Cardiac fibroblast (primary cell): ENCODE measurements around the gene FAM222B.

ENCODE experiments used
- DNase-seq, 2 donors: peaks; one replicate each; pipeline versions ENCODE4 v3.0.0 to v3.0.0-alpha.2; 2010; ENCODE audit warnings: low read depth in 2 of 2
- H3K4me3 ChIP-seq, 2 donors: replicated peaks in 1 of 2; 1 replicate in 1 of 2; 2 replicates in 1 of 2; pipeline ENCODE4 v1.5.1; 2011; ENCODE audit warnings: low read depth in 2 of 2, low read length in 2 of 2, mild to moderate bottlenecking in 2 of 2, moderate library complexity in 1 of 2
- TF ChIP-seq, protein P1 (sequence below): IDR thresholded peaks from one replicate; pipeline ENCODE4 v1.5.1; 2011; ENCODE audit warnings: low read depth, mild to moderate bottlenecking, low read length, inconsistent platforms

Gene FAM222B

DNA sequence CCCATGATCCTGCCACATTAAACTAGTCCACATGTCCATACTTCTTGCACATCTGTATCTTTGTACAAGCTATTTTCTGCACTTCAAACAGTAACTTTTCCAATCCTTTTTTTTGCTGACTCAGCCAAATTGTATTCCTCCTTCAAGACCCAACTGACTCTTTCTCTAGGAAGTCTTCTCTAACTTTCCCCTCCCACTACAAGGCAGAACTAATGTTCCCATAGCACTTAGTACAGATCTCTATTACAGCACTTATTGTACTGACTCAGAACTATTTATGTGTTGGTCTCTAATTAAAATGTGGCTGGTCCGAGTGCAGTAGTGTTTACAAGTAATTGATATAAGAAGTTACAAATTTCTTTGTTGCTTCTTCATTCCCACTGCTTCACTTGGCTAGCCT is 8.2 kb downstream of the FAM222B start:
- TF ChIP-seq, protein P1, sequence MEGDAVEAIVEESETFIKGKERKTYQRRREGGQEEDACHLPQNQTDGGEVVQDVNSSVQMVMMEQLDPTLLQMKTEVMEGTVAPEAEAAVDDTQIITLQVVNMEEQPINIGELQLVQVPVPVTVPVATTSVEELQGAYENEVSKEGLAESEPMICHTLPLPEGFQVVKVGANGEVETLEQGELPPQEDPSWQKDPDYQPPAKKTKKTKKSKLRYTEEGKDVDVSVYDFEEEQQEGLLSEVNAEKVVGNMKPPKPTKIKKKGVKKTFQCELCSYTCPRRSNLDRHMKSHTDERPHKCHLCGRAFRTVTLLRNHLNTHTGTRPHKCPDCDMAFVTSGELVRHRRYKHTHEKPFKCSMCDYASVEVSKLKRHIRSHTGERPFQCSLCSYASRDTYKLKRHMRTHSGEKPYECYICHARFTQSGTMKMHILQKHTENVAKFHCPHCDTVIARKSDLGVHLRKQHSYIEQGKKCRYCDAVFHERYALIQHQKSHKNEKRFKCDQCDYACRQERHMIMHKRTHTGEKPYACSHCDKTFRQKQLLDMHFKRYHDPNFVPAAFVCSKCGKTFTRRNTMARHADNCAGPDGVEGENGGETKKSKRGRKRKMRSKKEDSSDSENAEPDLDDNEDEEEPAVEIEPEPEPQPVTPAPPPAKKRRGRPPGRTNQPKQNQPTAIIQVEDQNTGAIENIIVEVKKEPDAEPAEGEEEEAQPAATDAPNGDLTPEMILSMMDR = no peak
- H3K4me3 ChIP-seq = no peak overlapping the region

DNA sequence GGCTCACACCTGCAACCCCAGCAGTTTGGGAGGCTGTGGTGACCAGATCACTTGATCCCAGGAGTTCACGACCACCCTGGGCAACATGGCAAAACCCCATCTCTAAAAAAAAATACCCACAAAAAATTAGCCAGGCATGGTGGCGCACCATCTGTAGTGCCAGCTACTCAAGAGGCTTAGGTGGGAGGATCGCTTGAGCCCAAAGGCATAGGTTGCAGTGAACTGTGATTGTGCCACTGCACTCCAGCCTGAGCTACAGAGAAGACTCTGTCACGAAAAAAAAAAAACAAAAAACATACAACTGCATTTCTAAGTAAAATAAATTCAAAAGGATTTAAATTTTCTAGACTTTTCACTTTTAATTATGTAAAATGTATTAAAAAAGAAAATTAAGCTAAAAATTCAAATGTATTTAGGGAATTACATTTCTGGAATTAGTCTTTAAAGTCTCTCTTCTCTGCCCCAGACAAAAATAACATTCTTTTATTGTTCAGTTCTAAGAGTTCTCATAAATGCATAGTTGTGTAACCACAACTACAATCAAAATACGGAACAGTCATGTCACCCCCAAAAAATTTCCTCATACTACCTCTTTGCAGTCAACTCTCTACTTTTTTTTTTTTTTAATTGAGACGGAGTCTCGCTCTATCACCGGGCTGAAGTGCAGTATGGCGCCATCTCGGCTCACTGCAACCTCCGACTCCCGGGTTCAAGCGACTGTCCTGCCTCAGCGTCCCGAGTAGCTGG is 14.1 kb downstream of the FAM222B start:
- TF ChIP-seq, protein P1 = no peak
- no peak overlapping the region for H3K4me3 ChIP-seq
- peak in 1 of 2 donors; percentile 68 for DNase-seq

More for the DNA sequence above, 8.2 kb downstream of the FAM222B start:
- no peak for DNase-seq

DNA sequence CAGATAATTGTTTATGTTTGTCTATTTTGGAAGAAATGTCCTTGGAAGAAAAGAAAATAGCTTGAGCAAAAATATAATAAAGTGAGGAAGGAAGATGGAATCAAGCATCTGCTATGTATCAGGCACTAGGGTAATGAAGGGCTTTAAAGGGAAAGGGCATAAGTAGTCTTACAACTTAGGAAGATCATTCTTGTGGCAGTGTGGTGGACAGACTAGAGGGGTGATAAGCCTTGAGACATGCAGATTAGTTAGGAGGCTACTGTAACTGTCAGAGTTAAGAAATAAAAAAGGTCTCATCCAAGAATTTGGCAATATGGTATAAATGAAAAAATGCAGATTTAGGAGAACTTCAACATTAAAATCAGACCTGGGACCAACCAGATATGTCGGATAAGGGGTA is 14.9 kb downstream of the FAM222B start:
- DNase-seq = no peak
- H3K4me3 ChIP-seq = no peak overlapping the region
- TF ChIP-seq, protein P1 = no peak

DNA sequence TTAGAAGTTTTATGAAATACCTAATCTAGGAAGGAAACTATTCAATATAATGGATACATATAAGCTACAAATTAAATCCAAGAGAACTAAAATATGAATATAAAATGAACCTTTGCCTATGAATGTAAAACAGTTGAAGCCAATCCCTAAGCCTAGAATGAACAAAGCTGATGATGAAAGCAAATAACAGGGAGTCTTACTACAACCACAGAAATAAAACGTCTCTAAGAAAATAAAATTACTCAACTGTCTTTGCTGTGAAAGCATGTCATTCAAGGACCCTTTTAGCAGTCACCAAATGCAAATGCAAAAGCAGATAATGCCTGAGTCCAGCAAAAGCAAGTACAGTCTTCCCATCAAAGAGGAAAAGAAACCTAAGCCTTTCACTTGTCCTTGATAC is 23.0 kb downstream of the FAM222B start:
- no peak overlapping the region for H3K4me3 ChIP-seq
- TF ChIP-seq, protein P1 = no peak
- no peak for DNase-seq

DNA sequence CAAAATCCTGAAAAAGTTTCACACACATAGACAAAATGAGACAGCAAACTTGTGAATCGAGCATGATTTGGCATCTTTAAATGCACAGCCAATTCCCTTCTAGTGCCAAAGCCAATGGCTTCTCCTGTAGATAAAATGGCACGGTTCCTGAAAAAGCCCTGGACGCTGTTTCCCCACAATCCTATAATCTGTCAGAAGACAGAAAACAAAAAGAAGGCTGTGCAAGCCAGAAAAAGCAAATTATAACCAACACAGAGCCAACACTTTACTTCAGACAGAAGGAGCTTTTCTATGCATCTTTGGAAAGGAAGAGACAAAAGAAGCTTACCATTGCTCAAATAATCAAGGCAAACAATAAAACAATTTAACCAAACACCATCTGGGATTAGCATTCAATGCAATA is 23.8 kb downstream of the FAM222B start:
- H3K4me3 ChIP-seq = no peak overlapping the region
- TF ChIP-seq, protein P1 = no peak
- peak in 1 of 2 donors; percentile 48 for DNase-seq

DNA sequence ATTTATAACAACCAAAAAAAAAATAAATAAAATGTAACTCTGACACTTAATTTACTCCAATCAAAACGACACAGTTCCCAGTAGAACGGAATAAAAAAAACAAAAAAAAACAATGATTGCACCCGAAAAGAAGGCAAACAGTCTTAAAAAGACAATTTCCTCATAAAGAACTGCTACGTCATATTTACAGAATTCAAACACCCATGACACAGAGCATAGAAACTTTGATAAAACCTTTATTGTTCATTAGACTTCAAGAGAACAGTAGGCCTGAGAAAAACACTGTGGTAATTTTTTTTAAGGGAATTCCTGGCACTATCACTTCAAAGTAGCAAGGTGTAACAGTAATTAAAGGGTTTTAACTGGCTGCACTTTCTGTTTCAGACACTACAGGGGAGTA is 26.1 kb downstream of the FAM222B start:
- DNase-seq = no peak
- H3K4me3 ChIP-seq = no peak overlapping the region
- TF ChIP-seq, protein P1 = no peak
